ENCODE results near the gene RNASEH2B. TPM values are rescaled to one million over a fixed set of nuclear protein-coding genes. Genes with fewer than 3 reads are reported as not detected.

The RNASEH2B gene
- total and polyA plus RNA-seq, 2 donors (not counting 1 experiment from before 2014, with no cell fraction given) = 64.0 to 151 TPM

DNA sequence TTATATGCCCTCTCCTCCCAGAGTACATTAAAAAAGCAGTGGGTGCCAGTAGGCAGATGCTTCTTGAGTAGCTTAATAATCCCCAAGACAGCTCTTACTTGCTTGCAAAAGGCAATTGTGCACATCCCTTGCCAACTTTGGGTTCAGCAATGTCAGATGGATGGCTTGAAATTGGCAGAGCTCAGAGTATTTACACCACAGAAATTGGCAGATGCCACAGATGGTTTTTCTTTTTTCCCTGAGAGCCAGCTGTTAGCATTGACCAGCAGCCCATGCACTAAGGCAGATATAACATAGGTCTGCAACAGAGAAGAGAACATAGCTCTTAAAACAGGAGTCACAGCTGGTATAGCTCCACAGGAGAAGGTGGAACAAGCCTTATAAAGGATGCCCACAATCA is 18.4 kb upstream of the RNASEH2B start:
- ATAC-seq (ENCODE audit: low read depth) (no peak), DNase-seq (no peak)
- TF ChIP-seq EZH2 (IDR thresholded peaks at IDR 0.05; ENCODE audit: borderline replicate concordance, insufficient read depth, low read depth, low read length, poor library complexity, severe bottlenecking) = no peak
- TF ChIP-seq, protein P1, sequence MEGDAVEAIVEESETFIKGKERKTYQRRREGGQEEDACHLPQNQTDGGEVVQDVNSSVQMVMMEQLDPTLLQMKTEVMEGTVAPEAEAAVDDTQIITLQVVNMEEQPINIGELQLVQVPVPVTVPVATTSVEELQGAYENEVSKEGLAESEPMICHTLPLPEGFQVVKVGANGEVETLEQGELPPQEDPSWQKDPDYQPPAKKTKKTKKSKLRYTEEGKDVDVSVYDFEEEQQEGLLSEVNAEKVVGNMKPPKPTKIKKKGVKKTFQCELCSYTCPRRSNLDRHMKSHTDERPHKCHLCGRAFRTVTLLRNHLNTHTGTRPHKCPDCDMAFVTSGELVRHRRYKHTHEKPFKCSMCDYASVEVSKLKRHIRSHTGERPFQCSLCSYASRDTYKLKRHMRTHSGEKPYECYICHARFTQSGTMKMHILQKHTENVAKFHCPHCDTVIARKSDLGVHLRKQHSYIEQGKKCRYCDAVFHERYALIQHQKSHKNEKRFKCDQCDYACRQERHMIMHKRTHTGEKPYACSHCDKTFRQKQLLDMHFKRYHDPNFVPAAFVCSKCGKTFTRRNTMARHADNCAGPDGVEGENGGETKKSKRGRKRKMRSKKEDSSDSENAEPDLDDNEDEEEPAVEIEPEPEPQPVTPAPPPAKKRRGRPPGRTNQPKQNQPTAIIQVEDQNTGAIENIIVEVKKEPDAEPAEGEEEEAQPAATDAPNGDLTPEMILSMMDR (IDR thresholded peaks at IDR 0.05) = no peak
- Histone ChIP-seq H3K4me2 (replicated peaks; ENCODE audit: low read depth, low read length, poor library complexity, severe bottlenecking) (peak overlapping the region; percentile 75), H3K4me1 (ENCODE audit: control insufficient read depth in 2 of 2, insufficient read depth in 2 of 2, low read length in 2 of 2) (peaks cover 57 to 59% of the 10 kb centered on the region in 2 donors), H3K27me3 (replicated peaks in 1 of 4; ENCODE audit: control extremely low read depth in 1 of 4, control insufficient read depth in 3 of 4, insufficient read depth in 4 of 4, low read length in 3 of 4) (no peaks in the 10 kb centered on the region), H3K27ac (ENCODE audit: low read length in 2 of 2) (peak overlapping the region; percentile 76 to 78), H3K36me3 (replicated peaks in 1 of 2; ENCODE audit: control extremely low read depth in 1 of 2, control insufficient read depth in 1 of 2, extremely low read depth in 1 of 2, insufficient read depth in 2 of 2, low read length in 1 of 2) (no peaks in the 10 kb centered on the region), H4K20me1 (ENCODE audit: control insufficient read depth, insufficient read depth, low read length, poor library complexity, severe bottlenecking) (no peaks in the 10 kb centered on the region), H3K9me3 (ENCODE audit: control extremely low read depth in 1 of 3, control insufficient read depth in 2 of 3, insufficient read depth in 1 of 3, low read length in 2 of 3) (no peaks in the 10 kb centered on the region), H2AFZ (ENCODE audit: insufficient read depth, low read depth, low read length, poor library complexity, severe bottlenecking) (peak overlapping the region; percentile 48), H3K9ac (ENCODE audit: low read length) (peak overlapping the region; percentile 47), H3K79me2 (ENCODE audit: control insufficient read depth, insufficient read depth, low read length) (no peaks in the 10 kb centered on the region), H3K4me3 (ENCODE audit: control extremely low read depth in 1 of 5, extremely low read depth in 1 of 5, insufficient read depth in 1 of 5, low read depth in 2 of 5, low read length in 4 of 5) (peak overlapping the region in 1 of 5 experiments; percentile 55)
- peaks cover 63% of the 10 kb centered on the region for H3K4me1 Mint-ChIP-seq
- CTCF ChIA-PET = interaction anchor here (0.7 to 2.7 kb wide), 7 partner anchors 18 to 894 kb away, joined by 3 to 21 read pairs (median 5); partner anchors contain the start of genes RNASEH2B and TRIM13
- peak overlapping the region; percentile 40 for H3K4me3 Mint-ChIP-seq
- H3K27ac Mint-ChIP-seq = peak overlapping the region; percentile 78
- no peaks in the 10 kb centered on the region for H3K27me3 Mint-ChIP-seq
- POLR2A ChIA-PET = interaction anchor here (0.7 to 4.5 kb wide), 4 partner anchors 18 to 893 kb away, joined by 3 to 28 read pairs (median 4); partner anchors contain the start of gene RNASEH2B
- intact Hi-C loops (cut with micrococcal nuclease) = loop anchor here (5.0 kb wide), 3 partner anchors 79 to 954 kb away; partner anchors contain the start of gene SPRYD7
- no peaks in the 10 kb centered on the region for H3K9me3 Mint-ChIP-seq (ENCODE audit: insufficient read depth)

DNA sequence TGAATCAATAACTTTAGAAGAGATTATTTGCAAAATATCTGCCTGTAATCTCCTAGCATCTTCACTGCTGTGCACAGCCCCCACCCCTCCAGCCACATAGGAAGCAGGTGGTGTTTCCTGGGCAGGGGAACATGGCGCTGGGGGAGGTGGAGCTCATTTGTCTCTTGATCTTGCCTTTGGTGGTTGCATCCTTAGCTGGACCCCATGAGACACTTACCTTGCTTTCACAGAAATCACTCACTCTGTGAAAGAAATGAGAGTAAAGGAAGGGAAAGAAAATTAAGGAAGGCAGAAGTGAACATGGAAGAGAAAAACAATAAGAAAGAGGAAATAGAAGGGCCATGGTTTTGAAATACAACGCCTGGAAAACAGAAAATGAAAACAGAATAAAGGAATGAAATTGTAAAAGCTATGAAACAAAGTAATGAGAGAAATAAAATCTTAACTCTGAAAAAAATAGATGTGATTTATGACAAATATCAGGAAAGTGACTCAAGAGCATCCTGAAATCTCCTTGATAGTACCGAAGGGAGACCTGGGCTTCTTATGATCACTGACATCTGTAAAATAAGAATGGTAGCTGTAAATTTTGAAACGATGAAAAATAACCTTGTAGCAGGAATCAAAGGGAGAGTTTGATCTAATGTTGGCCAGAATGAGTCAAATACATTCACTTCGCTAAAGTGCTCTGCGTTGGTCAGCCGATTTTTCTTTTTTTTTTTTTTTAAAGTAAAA is 17.2 kb upstream of the RNASEH2B start:
- TF ChIP-seq EZH2 (IDR thresholded peaks at IDR 0.05; ENCODE audit: borderline replicate concordance, insufficient read depth, low read depth, low read length, poor library complexity, severe bottlenecking) = no peak
- TF ChIP-seq, protein P1 (IDR thresholded peaks at IDR 0.05) = no peak

More for the DNA sequence above, 17.2 kb upstream of the RNASEH2B start:
- H3K4me1 Mint-ChIP-seq = peaks cover 55% of the 10 kb centered on the region
- no CpG with 5 or more reads among the region's 7 CpGs for WGBS (ENCODE audit: insufficient coverage)
- Histone ChIP-seq H3K4me3 (ENCODE audit: control extremely low read depth in 1 of 5, extremely low read depth in 1 of 5, insufficient read depth in 1 of 5, low read depth in 2 of 5, low read length in 4 of 5) (peak overlapping the region; percentile 1 to 55 (median 9)), H3K4me2 (replicated peaks; ENCODE audit: low read depth, low read length, poor library complexity, severe bottlenecking) (peak overlapping the region; percentile 75), H3K27ac (ENCODE audit: low read length in 2 of 2) (peak overlapping the region; percentile 76 to 78), H3K9me3 (ENCODE audit: control extremely low read depth in 1 of 3, control insufficient read depth in 2 of 3, insufficient read depth in 1 of 3, low read length in 2 of 3) (no peaks in the 10 kb centered on the region), H3K27me3 (replicated peaks in 1 of 4; ENCODE audit: control extremely low read depth in 1 of 4, control insufficient read depth in 3 of 4, insufficient read depth in 4 of 4, low read length in 3 of 4) (no peaks in the 10 kb centered on the region), H3K4me1 (ENCODE audit: control insufficient read depth in 2 of 2, insufficient read depth in 2 of 2, low read length in 2 of 2) (peaks cover 49 to 52% of the 10 kb centered on the region in 2 donors), H3K79me2 (ENCODE audit: control insufficient read depth, insufficient read depth, low read length) (no peaks in the 10 kb centered on the region), H2AFZ (ENCODE audit: insufficient read depth, low read depth, low read length, poor library complexity, severe bottlenecking) (peak overlapping the region; percentile 77), H4K20me1 (ENCODE audit: control insufficient read depth, insufficient read depth, low read length, poor library complexity, severe bottlenecking) (no peaks in the 10 kb centered on the region), H3K9ac (ENCODE audit: low read length) (peak overlapping the region; percentile 47), H3K36me3 (replicated peaks in 1 of 2; ENCODE audit: control extremely low read depth in 1 of 2, control insufficient read depth in 1 of 2, extremely low read depth in 1 of 2, insufficient read depth in 2 of 2, low read length in 1 of 2) (no peaks in the 10 kb centered on the region)
- POLR2A ChIA-PET = interaction anchor here (0.7 to 4.5 kb wide), 8 partner anchors 9 to 895 kb away, joined by 3 to 28 read pairs (median 6); partner anchors contain the start of gene RNASEH2B
- H3K27me3 Mint-ChIP-seq = no peaks in the 10 kb centered on the region
- CTCF ChIA-PET = interaction anchor here (0.7 to 2.7 kb wide), 13 partner anchors 17 to 895 kb away, joined by 3 to 21 read pairs (median 4); partner anchors contain the start of genes RNASEH2B and TRIM13
- intact Hi-C loops (cut with micrococcal nuclease) = loop anchor here (1.0 to 5.0 kb wide), 4 partner anchors 17 to 955 kb away; partner anchors contain the start of genes RNASEH2B and SPRYD7
- ATAC-seq (ENCODE audit: low read depth) (peak; percentile 63), DNase-seq (peak; percentile 68)
- H3K27ac Mint-ChIP-seq = peak overlapping the region; percentile 93
- peak overlapping the region; percentile 84 for H3K4me3 Mint-ChIP-seq
- H3K9me3 Mint-ChIP-seq (ENCODE audit: insufficient read depth) = no peaks in the 10 kb centered on the region
